Neutrophil (primary cell): ENCODE measurements around the gene SLC27A4.

Experiments used
- H3K27ac ChIP-seq: fragments of 200-600 bp; sonication (generic); 2 replicates; pipeline ENCODE4 v1.5.1; 2016; ENCODE audit warnings: mild to moderate bottlenecking, moderate library complexity
- H3K27me3 ChIP-seq: fragments of 200-600 bp; sonication (generic); 2 replicates; pipeline ENCODE4 v1.6.0; 2016; ENCODE audit warnings: mild to moderate bottlenecking
- H3K36me3 ChIP-seq: fragments of 200-600 bp; sonication (generic); 2 replicates; pipeline ENCODE4 v1.5.1; 2017
- H3K4me1 ChIP-seq, 2 experiments: fragments of 200-600 bp in 1 of 2; sonication (generic) in 1 of 2; 1 replicate in 1 of 2; 2 replicates in 1 of 2; pipeline versions ENCODE4 v1.5.1 to v1.6.1; 2013 to 2016; ENCODE audit warnings: low read depth in 1 of 2, low read length in 1 of 2, mild to moderate bottlenecking in 1 of 2, moderate library complexity in 1 of 2; ENCODE audit not compliant: control insufficient read depth in 1 of 2, insufficient read depth in 1 of 2
- H3K4me3 ChIP-seq, 2 experiments: fragments of 200-600 bp in 1 of 2; sonication (generic) in 1 of 2; 1 replicate in 1 of 2; 2 replicates in 1 of 2; pipeline ENCODE4 v1.5.1; 2013 to 2016; ENCODE audit warnings: low read depth in 1 of 2, low read length in 1 of 2, mild to moderate bottlenecking in 1 of 2, moderate library complexity in 1 of 2
- H3K9me3 ChIP-seq: fragments of 200-600 bp; sonication (generic); 2 replicates; pipeline ENCODE4 v1.5.1; 2016
- CTCF ChIP-seq: fragments of 200-600 bp; sonication (generic); IDR thresholded peaks from 2 replicates; pipeline ENCODE4 v1.5.1; 2016; ENCODE audit warnings: antibody characterized with exemption

SLC27A4 gene

GRCh38 chr9:128405077-128405779, 64.9 kb downstream of the SLC27A4 start:
- TF ChIP-seq CTCF, result no peak
- peaks cover 50% of the 10 kb centered on the region for H3K27me3 ChIP-seq
- H3K4me1 ChIP-seq, result no peaks in the 10 kb centered on the region

DNA sequence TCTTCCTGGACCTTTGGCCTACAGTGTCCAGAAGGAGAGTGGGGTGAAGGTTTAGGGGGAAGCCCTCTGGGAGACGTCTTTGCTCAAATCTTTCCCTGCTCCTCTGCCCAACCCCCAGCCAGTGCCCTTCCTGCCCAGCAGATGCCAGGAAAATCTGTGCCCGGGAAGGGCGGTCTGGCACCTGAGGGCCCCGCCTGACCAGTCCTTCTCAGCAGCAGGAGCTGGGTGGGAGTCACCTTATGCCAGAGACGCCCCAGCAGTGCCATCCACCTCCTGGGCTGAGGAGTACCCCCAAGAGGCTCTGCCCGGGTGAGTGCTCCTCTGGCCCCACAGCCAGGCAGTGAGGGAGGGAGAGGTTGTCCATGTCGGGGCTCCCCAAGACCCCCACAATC, 65.4 kb downstream of the SLC27A4 start:
- no peak overlapping the region for H3K4me3 ChIP-seq
- no peak overlapping the region for H3K27ac ChIP-seq
- no peak for TF ChIP-seq CTCF
- H3K27me3 ChIP-seq, result peaks cover 55% of the 10 kb centered on the region
- no peaks in the 10 kb centered on the region for H3K36me3 ChIP-seq
- H3K4me1 ChIP-seq, result no peaks in the 10 kb centered on the region
- H3K9me3 ChIP-seq, result no peaks in the 10 kb centered on the region

More at GRCh38 chr9:128405077-128405779, 64.9 kb downstream of the SLC27A4 start:
- H3K27ac ChIP-seq, result no peak overlapping the region
- no peaks in the 10 kb centered on the region for H3K9me3 ChIP-seq
- no peak overlapping the region for H3K4me3 ChIP-seq
- no peaks in the 10 kb centered on the region for H3K36me3 ChIP-seq

DNA sequence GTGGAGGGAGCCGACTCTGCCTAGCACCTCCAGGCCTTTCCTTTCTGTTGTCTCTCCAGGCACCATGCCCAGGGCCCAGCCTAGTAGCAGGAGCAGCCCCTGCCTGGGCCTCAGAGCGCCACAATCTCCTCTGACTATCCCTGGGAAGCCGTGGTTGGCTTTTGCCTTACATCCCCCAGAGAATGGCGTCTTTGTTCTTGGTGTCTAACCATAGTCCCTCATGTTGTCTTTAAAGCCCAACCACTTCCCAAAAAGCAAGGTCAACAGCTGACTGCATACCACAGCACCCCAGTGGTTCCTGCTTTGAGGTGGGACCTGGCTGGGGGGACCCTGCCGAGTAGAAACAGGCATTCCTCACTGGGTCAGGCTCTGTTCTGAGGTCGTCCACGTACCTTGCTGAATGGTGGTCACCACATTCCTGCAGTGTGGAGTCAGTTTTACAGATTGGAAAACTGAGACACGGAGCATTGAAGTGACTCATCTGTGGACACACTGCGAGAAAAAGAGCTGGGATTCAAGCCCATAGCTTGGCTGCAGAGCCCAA, 66.6 kb downstream of the SLC27A4 start:
- H3K36me3 ChIP-seq, result no peaks in the 10 kb centered on the region
- H3K9me3 ChIP-seq, result no peaks in the 10 kb centered on the region
- no peak for TF ChIP-seq CTCF
- no peak overlapping the region for H3K27ac ChIP-seq
- H3K4me3 ChIP-seq, result no peak overlapping the region
- H3K27me3 ChIP-seq, result peaks cover 67% of the 10 kb centered on the region
- no peaks in the 10 kb centered on the region for H3K4me1 ChIP-seq

DNA sequence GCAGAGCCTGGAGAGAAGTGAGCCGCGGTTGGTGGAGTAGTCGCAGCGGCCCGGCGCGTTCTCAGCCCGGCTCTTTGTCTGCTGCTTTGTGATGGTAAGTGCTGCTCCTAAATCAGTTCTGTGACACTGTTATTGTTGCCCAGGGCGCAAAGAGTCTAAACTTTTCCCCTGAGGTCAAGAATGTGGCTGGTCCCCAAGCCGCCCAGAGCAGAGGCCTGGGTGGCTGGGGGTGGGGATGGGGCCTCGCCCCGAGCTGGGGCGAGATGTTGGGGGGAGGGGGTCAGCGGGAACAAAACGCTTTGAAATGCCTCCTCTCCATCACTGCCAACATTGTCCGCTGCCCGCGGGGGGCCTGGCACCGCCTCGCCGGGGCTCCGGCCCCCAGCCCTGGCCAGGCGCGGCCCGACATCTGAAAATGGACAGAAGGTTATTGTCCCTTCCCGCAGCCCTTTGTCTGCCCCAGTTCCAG, 68.7 kb downstream of the SLC27A4 start:
- Histone ChIP-seq H3K27ac (no peak overlapping the region), H3K27me3 (peaks cover 85% of the 10 kb centered on the region), H3K4me1 (no peaks in the 10 kb centered on the region), H3K4me3 (no peak overlapping the region), H3K9me3 (no peaks in the 10 kb centered on the region), H3K36me3 (no peaks in the 10 kb centered on the region)
- TF ChIP-seq CTCF, result no peak

- H3K36me3 ChIP-seq, result no peaks in the 10 kb centered on the region
- no peaks in the 10 kb centered on the region for H3K9me3 ChIP-seq
- H3K27ac ChIP-seq, result no peak overlapping the region
- no peaks in the 10 kb centered on the region for H3K4me1 ChIP-seq
- peaks cover 89% of the 10 kb centered on the region for H3K27me3 ChIP-seq
- no peak for TF ChIP-seq CTCF
- H3K4me3 ChIP-seq, result no peak overlapping the region
These were observed 69.1 kb downstream of the SLC27A4 start for GRCh38 chr9:128409450-128409849.
